Measurements from ENCODE around the gene GSTM4. TPM values are rescaled to one million over a fixed set of nuclear protein-coding genes. Genes with fewer than 3 reads are reported as not detected.
"Not testable (repeated sequence)": the region's sequence is repeated elsewhere in the genome, so short reads cannot be mapped to it uniquely, and the experiment has no call there.

GSTM4 gene
- total RNA-seq, 3 donors from 2014 or later: 21.9 to 31.5 (median 28.2) TPM

- H3K27me3 ChIP-seq: no peaks in the 10 kb centered on the region
- H3K27ac ChIP-seq: no peak overlapping the region
- no peak for DNase-seq (ENCODE audit: low spot score in 2 of 2)
- H3K36me3 ChIP-seq: no peaks in the 10 kb centered on the region
- no peak overlapping the region for H3K4me3 ChIP-seq
- intact Hi-C loops (cut with DNase I; ENCODE audit: low total_unique reads): no loop called here
- TF ChIP-seq POLR2AphosphoS5 (IDR thresholded peaks at IDR 0.05) (no peak), CTCF (IDR thresholded peaks at IDR 0.05) (no peak), POLR2A (IDR thresholded peaks at IDR 0.05) (no peak)
- no peaks in the 10 kb centered on the region for H3K4me1 ChIP-seq
- no peaks in the 10 kb centered on the region for H3K9me3 ChIP-seq
Measured at GRCh38 chr1:109689844-109690405, 34.0 kb downstream of the GSTM4 start.

GRCh38 chr1:109691759-109692158 is 35.9 kb downstream of the GSTM4 start:
- Histone ChIP-seq H3K9me3 (no peaks in the 10 kb centered on the region), H3K27ac (no peak overlapping the region), H3K36me3 (no peaks in the 10 kb centered on the region), H3K4me1 (no peaks in the 10 kb centered on the region), H3K4me3 (no peak overlapping the region), H3K27me3 (no peaks in the 10 kb centered on the region)
- TF ChIP-seq POLR2AphosphoS5 (IDR thresholded peaks at IDR 0.05): no peak
- TF ChIP-seq POLR2A (IDR thresholded peaks at IDR 0.05): no peak
- no peak for TF ChIP-seq CTCF (IDR thresholded peaks at IDR 0.05)
- DNase-seq (ENCODE audit: low spot score in 2 of 2): no peak
- intact Hi-C loops (cut with DNase I; ENCODE audit: low total_unique reads): no loop called here

GRCh38 chr1:109694400-109694799 is 38.5 kb downstream of the GSTM4 start:
- H3K27ac ChIP-seq; H3K27me3 ChIP-seq; intact Hi-C loops (cut with DNase I; ENCODE audit: low total_unique reads); H3K36me3 ChIP-seq; H3K4me3 ChIP-seq; DNase-seq (ENCODE audit: low spot score in 2 of 2); H3K4me1 ChIP-seq; H3K9me3 ChIP-seq: not testable (repeated sequence)

GRCh38 chr1:109695138-109695537 is 39.2 kb downstream of the GSTM4 start:
- H3K36me3 ChIP-seq; H3K4me3 ChIP-seq; H3K27me3 ChIP-seq; H3K4me1 ChIP-seq; H3K9me3 ChIP-seq; H3K27ac ChIP-seq; DNase-seq (ENCODE audit: low spot score in 2 of 2); intact Hi-C loops (cut with DNase I; ENCODE audit: low total_unique reads): not testable (repeated sequence)

GRCh38 chr1:109697066-109697465 is 41.2 kb downstream of the GSTM4 start:
- Histone ChIP-seq H3K9me3 (no peaks in the 10 kb centered on the region), H3K4me1 (no peaks in the 10 kb centered on the region), H3K4me3 (no peak overlapping the region), H3K27me3 (no peaks in the 10 kb centered on the region), H3K27ac (no peak overlapping the region), H3K36me3 (no peaks in the 10 kb centered on the region)
- no peak for TF ChIP-seq POLR2A (IDR thresholded peaks at IDR 0.05)
- no peak for TF ChIP-seq CTCF (IDR thresholded peaks at IDR 0.05)
- TF ChIP-seq POLR2AphosphoS5 (IDR thresholded peaks at IDR 0.05): no peak
- DNase-seq (ENCODE audit: low spot score in 2 of 2): no peak
- intact Hi-C loops (cut with DNase I; ENCODE audit: low total_unique reads): no loop called here

- H3K27ac ChIP-seq; H3K4me1 ChIP-seq; H3K36me3 ChIP-seq; H3K27me3 ChIP-seq; intact Hi-C loops (cut with DNase I; ENCODE audit: low total_unique reads); H3K4me3 ChIP-seq; H3K9me3 ChIP-seq; DNase-seq (ENCODE audit: low spot score in 2 of 2): not testable (repeated sequence)
Measured at GRCh38 chr1:109697861-109698260, 42.0 kb downstream of the GSTM4 start.

GRCh38 chr1:109702940-109703339 is 47.0 kb downstream of the GSTM4 start:
- H3K4me1 ChIP-seq; H3K9me3 ChIP-seq; H3K27ac ChIP-seq; H3K4me3 ChIP-seq; intact Hi-C loops (cut with DNase I; ENCODE audit: low total_unique reads); H3K27me3 ChIP-seq; H3K36me3 ChIP-seq; DNase-seq (ENCODE audit: low spot score in 2 of 2): not testable (repeated sequence)
